Measurements from ENCODE around the gene MRTFA. TPM values are rescaled to one million over a fixed set of nuclear protein-coding genes. Genes with fewer than 3 reads are reported as not detected.

Gene MRTFA
- total RNA-seq, 6 experiments from 2014 or later: 9.3 to 20.6 (median 16.3) TPM

GRCh38 chr22:40680819-40681183 is 44.3 kb upstream of the MRTFA start:
- H3K36me3 ChIP-seq: no peaks in the 10 kb centered on the region
- H3K4me1 ChIP-seq: peaks cover 0 to 46% (median 18%) of the 10 kb centered on the region in 4 donors
- TF ChIP-seq, protein P1, sequence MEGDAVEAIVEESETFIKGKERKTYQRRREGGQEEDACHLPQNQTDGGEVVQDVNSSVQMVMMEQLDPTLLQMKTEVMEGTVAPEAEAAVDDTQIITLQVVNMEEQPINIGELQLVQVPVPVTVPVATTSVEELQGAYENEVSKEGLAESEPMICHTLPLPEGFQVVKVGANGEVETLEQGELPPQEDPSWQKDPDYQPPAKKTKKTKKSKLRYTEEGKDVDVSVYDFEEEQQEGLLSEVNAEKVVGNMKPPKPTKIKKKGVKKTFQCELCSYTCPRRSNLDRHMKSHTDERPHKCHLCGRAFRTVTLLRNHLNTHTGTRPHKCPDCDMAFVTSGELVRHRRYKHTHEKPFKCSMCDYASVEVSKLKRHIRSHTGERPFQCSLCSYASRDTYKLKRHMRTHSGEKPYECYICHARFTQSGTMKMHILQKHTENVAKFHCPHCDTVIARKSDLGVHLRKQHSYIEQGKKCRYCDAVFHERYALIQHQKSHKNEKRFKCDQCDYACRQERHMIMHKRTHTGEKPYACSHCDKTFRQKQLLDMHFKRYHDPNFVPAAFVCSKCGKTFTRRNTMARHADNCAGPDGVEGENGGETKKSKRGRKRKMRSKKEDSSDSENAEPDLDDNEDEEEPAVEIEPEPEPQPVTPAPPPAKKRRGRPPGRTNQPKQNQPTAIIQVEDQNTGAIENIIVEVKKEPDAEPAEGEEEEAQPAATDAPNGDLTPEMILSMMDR (IDR thresholded peaks at IDR 0.05): no peak
- TF ChIP-seq POLR2A (IDR thresholded peaks at IDR 0.05): no peak
- intact Hi-C loops (cut with DNase I): no loop called here
- no peaks in the 10 kb centered on the region for H3K27me3 ChIP-seq
- 78% methylated on average over 5 of the region's 15 CpGs for WGBS (ENCODE audit: insufficient coverage, low coverage, low lambda C conversion rate, missing lambda C conversion rate)
- no peak overlapping the region for H3K4me3 ChIP-seq
- no peak for DNase-seq
- H3K27ac ChIP-seq: peak overlapping the region; percentile 53 to 87 (median 71)
- no peaks in the 10 kb centered on the region for H3K9me3 ChIP-seq
- no peak for ATAC-seq

DNA sequence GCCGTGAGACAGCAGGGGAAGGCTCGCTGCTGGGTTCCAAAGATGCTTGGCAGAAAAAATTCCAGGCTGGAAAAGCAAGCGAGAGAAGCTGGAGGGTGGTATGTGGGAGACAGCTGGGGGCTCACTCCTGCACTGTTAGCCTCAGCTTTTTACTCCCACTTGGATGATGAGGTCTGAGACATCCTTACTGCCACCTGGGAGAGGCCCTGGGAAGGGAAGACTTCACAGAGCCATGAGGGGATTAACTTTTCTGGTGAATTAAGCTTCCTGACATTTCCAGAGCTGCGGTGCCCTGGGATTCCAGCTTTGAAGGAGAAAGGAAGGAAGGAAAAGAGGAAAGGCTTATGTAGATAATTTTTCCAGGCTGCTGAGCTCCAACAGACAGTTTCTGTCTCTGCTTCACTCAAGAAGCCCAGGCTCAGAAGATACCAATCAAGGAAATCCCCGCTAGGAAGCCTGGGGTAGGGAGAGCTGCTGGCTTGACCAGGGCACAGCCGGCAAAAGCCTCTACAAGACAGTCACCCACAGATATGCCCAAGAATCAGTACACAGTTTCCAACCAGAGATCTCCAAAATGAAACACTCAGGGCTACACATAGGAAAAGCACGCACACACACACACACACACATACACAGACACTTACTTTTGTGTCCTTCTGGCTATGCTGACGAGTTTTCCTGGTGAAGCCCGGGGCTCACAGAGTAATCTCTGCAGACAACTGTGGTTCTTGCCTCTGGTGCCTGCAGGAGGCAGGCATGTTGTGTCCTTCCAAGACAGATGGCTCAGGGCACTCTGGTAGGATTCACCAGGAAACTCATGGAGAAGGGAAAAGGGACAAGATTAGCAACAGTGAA is 43.7 kb upstream of the MRTFA start:
- H3K9me3 ChIP-seq: no peaks in the 10 kb centered on the region
- no peak for TF ChIP-seq POLR2A (IDR thresholded peaks at IDR 0.05)
- TF ChIP-seq, protein P1 (IDR thresholded peaks at IDR 0.05): no peak
- intact Hi-C loops (cut with DNase I): no loop called here
- H3K27me3 ChIP-seq: no peaks in the 10 kb centered on the region
- H3K4me1 ChIP-seq: peaks cover 0 to 46% (median 18%) of the 10 kb centered on the region in 4 donors
- H3K27ac ChIP-seq: peak overlapping the region; percentile 53 to 87 (median 71)
- ATAC-seq (no peak), DNase-seq (no peak)
- H3K4me3 ChIP-seq: peak overlapping the region in 1 of 3 donors; percentile 51
- H3K36me3 ChIP-seq: no peaks in the 10 kb centered on the region
- WGBS (ENCODE audit: insufficient coverage, low coverage, low lambda C conversion rate, missing lambda C conversion rate): 35% methylated on average over 7 of the region's 9 CpGs

GRCh38 chr22:40679249-40679963 is 42.9 kb upstream of the MRTFA start, which contains the start of gene MCHR1:
MCHR1 (plus strand) TSS chr22:40679484; CDS start chr22:40679653, 169 bp downstream.
- intact Hi-C loops (cut with DNase I): no loop called here
- Histone ChIP-seq H3K27ac (peak within 1 kb of the TSS; percentile 53 to 87 (median 71)), H3K9me3 (no peaks in the 10 kb centered on the region), H3K4me3 (peak within 1 kb of the TSS; percentile 12 to 51 (median 35)), H3K36me3 (no peaks in the 10 kb centered on the region), H3K27me3 (no peaks in the 10 kb centered on the region), H3K4me1 (peaks cover 0 to 46% (median 18%) of the 10 kb centered on the region in 4 donors)
- ATAC-seq: peak; percentile 20 to 61 (median 51)
- peak; percentile 47 to 92 (median 82) for DNase-seq
- no peak for TF ChIP-seq POLR2A (IDR thresholded peaks at IDR 0.05)
- TF ChIP-seq, protein P1 (IDR thresholded peaks at IDR 0.05): no peak
- 15% methylated on average over 6 of the region's 21 CpGs for WGBS (ENCODE audit: insufficient coverage, low coverage, low lambda C conversion rate, missing lambda C conversion rate)

DNA sequence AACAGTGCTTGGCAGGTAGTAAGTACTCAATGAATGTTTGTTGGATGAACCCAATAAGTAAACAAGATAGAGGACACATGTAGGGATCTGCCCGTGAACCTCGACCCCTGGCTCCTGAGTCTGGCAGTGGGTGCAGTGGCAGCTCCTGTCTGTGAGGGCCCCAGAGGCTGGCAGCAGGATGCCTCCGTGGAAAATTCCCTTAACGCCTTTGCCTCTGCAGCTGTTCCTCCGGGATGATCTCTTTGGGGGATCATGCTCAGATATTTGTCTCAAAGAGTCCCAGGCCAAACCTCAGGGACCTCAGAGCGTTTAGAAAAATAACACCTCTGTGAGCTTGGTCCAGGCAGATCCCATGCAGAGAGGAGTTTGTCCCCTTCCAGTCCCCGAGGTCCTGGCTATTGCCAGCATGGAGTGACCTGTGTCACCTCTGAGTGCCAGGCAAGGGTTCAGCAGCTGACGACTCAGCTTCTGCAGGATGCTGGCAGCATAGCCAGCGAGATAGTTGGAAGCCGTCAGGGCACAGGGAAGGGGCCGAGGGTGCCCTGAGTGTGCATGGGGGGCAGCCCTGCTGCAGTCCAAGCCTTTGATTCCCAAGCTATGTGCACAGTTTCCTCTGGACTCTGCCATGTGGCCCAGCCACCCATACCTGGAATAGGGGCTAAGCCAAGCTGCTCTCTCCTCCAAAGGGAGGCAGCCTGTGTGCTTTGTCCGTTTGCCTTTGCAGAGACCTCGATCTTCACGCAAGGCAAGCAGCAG is 42.2 kb upstream of the MRTFA start:
- H3K27me3 ChIP-seq: no peaks in the 10 kb centered on the region
- peak overlapping the region; percentile 53 to 87 (median 71) for H3K27ac ChIP-seq
- peak overlapping the region in 2 of 3 donors; percentile 35 to 51 for H3K4me3 ChIP-seq
- H3K4me1 ChIP-seq: peaks cover 0 to 46% (median 18%) of the 10 kb centered on the region in 4 donors
- ATAC-seq (peak; percentile 77 to 88 (median 84)), DNase-seq (peak; percentile 83 to 94 (median 94))
- intact Hi-C loops (cut with DNase I): no loop called here
- WGBS (ENCODE audit: insufficient coverage, low coverage, low lambda C conversion rate, missing lambda C conversion rate): 24% methylated on average over 9 of the region's 14 CpGs
- no peaks in the 10 kb centered on the region for H3K9me3 ChIP-seq
- TF ChIP-seq, protein P1 (IDR thresholded peaks at IDR 0.05): no peak
- TF ChIP-seq POLR2A (IDR thresholded peaks at IDR 0.05): no peak
- H3K36me3 ChIP-seq: no peaks in the 10 kb centered on the region

Data from right lobe of liver (tissue), 6 donors.